Loucy (cell line): ENCODE results near the gene CNTNAP2.

ENCODE experiments used
- H2AFZ ChIP-seq: fragments of 200-600 bp; sonication (generic); 2 replicates; pipeline ENCODE4 v1.6.0; 2016; ENCODE audit warnings: antibody characterized with exemption, mild to moderate bottlenecking, low read length, moderate library complexity
- H3F3A ChIP-seq: fragments of 200-600 bp; 2 replicates; pipeline ENCODE4 v1.6.0; 2016; ENCODE audit warnings: antibody characterized with exemption, low read depth, mild to moderate bottlenecking
- H3K27me3 ChIP-seq: fragments of 200-600 bp; sonication (generic); 2 replicates; pipeline ENCODE4 v1.6.1; 2014; ENCODE audit warnings: low read length, mild to moderate bottlenecking; ENCODE audit not compliant: insufficient read depth, poor library complexity, severe bottlenecking
- H3K36me3 ChIP-seq: fragments of 200-600 bp; sonication (generic); 2 replicates; pipeline ENCODE4 v1.6.1; 2016; ENCODE audit warnings: low read length; ENCODE audit not compliant: insufficient read depth
- H3K4me1 ChIP-seq: fragments of 200-600 bp; sonication (generic); 2 replicates; pipeline ENCODE4 v1.5.1; 2014; ENCODE audit warnings: low read length, mild to moderate bottlenecking; ENCODE audit not compliant: insufficient read depth, poor library complexity, severe bottlenecking
- H3K4me2 ChIP-seq: fragments of 200-600 bp; sonication (generic); 2 replicates; pipeline ENCODE4 v1.6.0; 2014; ENCODE audit warnings: antibody characterized with exemption, low read length, low read depth, mild to moderate bottlenecking; ENCODE audit not compliant: poor library complexity, severe bottlenecking
- H3K4me3 ChIP-seq: fragments of 200-600 bp; sonication (generic); 2 replicates; pipeline ENCODE4 v1.5.1; 2014; ENCODE audit warnings: low read length, mild to moderate bottlenecking, mixed read lengths; ENCODE audit not compliant: poor library complexity, severe bottlenecking
- H3K79me2 ChIP-seq: fragments of 200-600 bp; sonication (generic); 2 replicates; pipeline ENCODE4 v1.6.1; 2014; ENCODE audit warnings: low read length; ENCODE audit not compliant: insufficient read depth
- H3K9ac ChIP-seq: fragments of 200-600 bp; sonication (generic); 2 replicates; pipeline ENCODE4 v1.6.0; 2014; ENCODE audit warnings: mild to moderate bottlenecking, low read depth, low read length, moderate library complexity; ENCODE audit not compliant: poor library complexity, severe bottlenecking
- H3K9me2 ChIP-seq: fragments of 200-600 bp; sonication (generic); replicated peaks from 2 replicates; pipeline ENCODE4 v1.6.1; 2016; ENCODE audit warnings: low read depth, low read length, mixed read lengths
- H3K9me3 ChIP-seq: fragments of 200-600 bp; sonication (generic); 2 replicates; pipeline ENCODE4 v1.6.1; 2014; ENCODE audit warnings: mild to moderate bottlenecking, antibody characterized with exemption, low read length, low read depth; ENCODE audit not compliant: insufficient read depth
- H4K20me1 ChIP-seq: fragments of 200-600 bp; sonication (generic); 2 replicates; pipeline ENCODE4 v1.6.0; 2014; ENCODE audit warnings: antibody characterized with exemption, low read length, mild to moderate bottlenecking; ENCODE audit not compliant: insufficient read depth, poor library complexity, severe bottlenecking
- CTCF ChIP-seq: fragments of 200-600 bp; sonication (generic); conservative IDR thresholded peaks from 2 replicates; pipeline ENCODE4 v1.5.1; 2014; ENCODE audit warnings: mild to moderate bottlenecking, antibody characterized with exemption, low read length
- EZH2phosphoT487 ChIP-seq: fragments of 200-600 bp; IDR thresholded peaks from 2 replicates; pipeline ENCODE4 v1.6.1; 2018; ENCODE audit warnings: antibody characterized with exemption, mild to moderate bottlenecking, moderate library complexity, borderline replicate concordance

The CNTNAP2 gene

GRCh38 chr7:147708871-147709270, 1592.3 kb downstream of the CNTNAP2 start:
- Histone ChIP-seq H4K20me1 (no peaks in the 10 kb centered on the region), H3F3A (no peaks in the 10 kb centered on the region), H3K9me3 (peaks cover 3% of the 10 kb centered on the region; the same call in 1 of the 2 replicates), H3K27me3 (no peaks in the 10 kb centered on the region), H2AFZ (no peak overlapping the region), H3K36me3 (no peaks in the 10 kb centered on the region), H3K9me2 (no peaks in the 10 kb centered on the region), H3K4me3 (no peak overlapping the region), H3K79me2 (no peaks in the 10 kb centered on the region), H3K4me2 (no peak overlapping the region), H3K4me1 (no peaks in the 10 kb centered on the region), H3K9ac (no peak overlapping the region)
- no peak for TF ChIP-seq CTCF
- TF ChIP-seq EZH2phosphoT487: no peak

DNA sequence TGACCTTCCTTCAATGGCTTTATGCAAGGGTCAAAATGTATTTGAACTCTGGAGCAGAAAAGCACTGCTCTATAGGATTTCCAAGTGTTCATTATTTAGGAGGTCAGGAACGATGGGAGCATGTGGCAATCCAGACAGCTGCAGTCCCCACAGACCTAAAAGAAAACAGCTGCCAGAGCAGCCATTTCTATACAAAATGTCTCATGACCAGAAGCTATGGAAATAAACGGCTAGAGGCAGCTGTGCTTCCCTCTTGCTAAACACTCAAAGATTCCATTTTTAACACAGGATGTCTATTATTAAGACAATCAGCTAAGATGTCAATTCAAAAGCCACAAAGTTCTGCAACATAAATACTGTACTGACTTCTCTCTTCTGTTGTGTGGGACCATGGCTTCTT, 1594.8 kb downstream of the CNTNAP2 start:
- Histone ChIP-seq H2AFZ (no peak overlapping the region), H3K27me3 (no peaks in the 10 kb centered on the region), H3K4me2 (no peak overlapping the region), H3K9me3 (peaks cover 3% of the 10 kb centered on the region; the same call in 1 of the 2 replicates), H4K20me1 (no peaks in the 10 kb centered on the region), H3K4me1 (no peaks in the 10 kb centered on the region), H3K9me2 (no peaks in the 10 kb centered on the region), H3K4me3 (no peak overlapping the region), H3K79me2 (no peaks in the 10 kb centered on the region), H3K36me3 (no peaks in the 10 kb centered on the region), H3K9ac (no peak overlapping the region), H3F3A (no peaks in the 10 kb centered on the region)
- TF ChIP-seq EZH2phosphoT487: no peak
- no peak for TF ChIP-seq CTCF

DNA sequence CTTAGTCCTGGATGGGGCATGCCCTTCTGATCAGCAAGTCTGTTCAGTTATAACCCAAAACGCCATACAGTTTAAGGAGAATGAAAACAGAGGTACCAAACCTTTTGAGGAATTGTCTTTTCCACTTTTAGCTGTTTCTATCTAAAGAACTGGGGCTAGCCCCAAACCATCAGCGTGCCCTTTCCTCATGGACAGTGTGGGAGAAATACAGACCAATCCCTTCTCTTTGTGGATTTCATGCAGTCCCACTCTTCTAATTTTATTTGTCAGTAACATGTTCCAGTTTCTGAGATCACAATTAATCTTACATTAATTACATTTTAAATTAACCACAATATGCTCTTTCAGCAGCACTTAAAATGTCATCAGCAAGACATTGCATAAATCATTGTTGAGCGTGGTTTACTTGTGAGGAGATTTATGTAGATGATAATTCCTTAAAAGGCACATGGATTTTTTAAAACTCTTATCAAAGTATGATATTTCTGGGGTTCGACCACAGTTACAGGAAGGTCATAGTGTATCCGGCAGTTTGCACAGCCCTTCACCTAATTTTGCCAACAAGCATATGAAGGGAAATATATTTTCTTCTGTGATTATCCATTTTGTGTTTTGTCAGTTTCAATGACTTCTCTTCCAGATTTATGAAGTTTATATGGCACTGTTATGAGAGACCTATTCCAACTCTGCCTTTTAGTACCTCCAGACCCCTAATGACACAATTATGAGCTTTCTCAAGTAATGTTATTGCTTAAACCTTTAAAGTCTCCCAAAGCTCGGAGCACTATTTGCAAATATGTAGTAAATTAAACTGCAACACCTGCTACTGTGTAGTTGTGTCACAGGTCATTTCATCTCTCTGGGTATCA, 1605.6 kb downstream of the CNTNAP2 start:
- Histone ChIP-seq H3K79me2 (no peaks in the 10 kb centered on the region), H3F3A (no peaks in the 10 kb centered on the region), H3K27me3 (no peaks in the 10 kb centered on the region), H3K4me2 (no peak overlapping the region), H3K9ac (no peak overlapping the region), H4K20me1 (no peaks in the 10 kb centered on the region), H2AFZ (no peak overlapping the region), H3K36me3 (no peaks in the 10 kb centered on the region), H3K9me2 (no peaks in the 10 kb centered on the region), H3K9me3 (no peaks in the 10 kb centered on the region), H3K4me3 (no peak overlapping the region), H3K4me1 (no peaks in the 10 kb centered on the region)
- no peak for TF ChIP-seq EZH2phosphoT487
- no peak for TF ChIP-seq CTCF
